Neural cell (in vitro differentiated cells): Measurements from ENCODE around the gene DAGLA.

Experiments used
- EZH2 ChIP-seq: fragments of 200-600, 300-800 bp; shearing (Covaris generic), sonication (generic); IDR thresholded peaks from 2 replicates; pipeline ENCODE4 v1.6.1; 2014; ENCODE audit warnings: antibody characterized with exemption, low read length, borderline replicate concordance, mild to moderate bottlenecking; ENCODE audit not compliant: insufficient read depth, poor library complexity, severe bottlenecking
- POLR2AphosphoS5 ChIP-seq: IDR thresholded peaks from 2 replicates; pipeline ENCODE4 v1.6.1; 2012
- SMC3 ChIP-seq: fragments of 450-650 bp; conservative IDR thresholded peaks from 2 replicates; pipeline ENCODE4 v1.6.1; 2014; ENCODE audit warnings: antibody characterized with exemption, mild to moderate bottlenecking, moderate library complexity; ENCODE audit not compliant: poor library complexity
- TF ChIP-seq, protein P1 (sequence below): fragments of 450-650 bp; IDR thresholded peaks from 2 replicates; pipeline ENCODE4 v1.5.1; 2014; ENCODE audit warnings: antibody characterized with exemption, mild to moderate bottlenecking, moderate library complexity; ENCODE audit not compliant: poor library complexity, severe bottlenecking

GRCh38 chr11:61752925-61753521 is 72.8 kb downstream of the DAGLA start:
- TF ChIP-seq, protein P1, sequence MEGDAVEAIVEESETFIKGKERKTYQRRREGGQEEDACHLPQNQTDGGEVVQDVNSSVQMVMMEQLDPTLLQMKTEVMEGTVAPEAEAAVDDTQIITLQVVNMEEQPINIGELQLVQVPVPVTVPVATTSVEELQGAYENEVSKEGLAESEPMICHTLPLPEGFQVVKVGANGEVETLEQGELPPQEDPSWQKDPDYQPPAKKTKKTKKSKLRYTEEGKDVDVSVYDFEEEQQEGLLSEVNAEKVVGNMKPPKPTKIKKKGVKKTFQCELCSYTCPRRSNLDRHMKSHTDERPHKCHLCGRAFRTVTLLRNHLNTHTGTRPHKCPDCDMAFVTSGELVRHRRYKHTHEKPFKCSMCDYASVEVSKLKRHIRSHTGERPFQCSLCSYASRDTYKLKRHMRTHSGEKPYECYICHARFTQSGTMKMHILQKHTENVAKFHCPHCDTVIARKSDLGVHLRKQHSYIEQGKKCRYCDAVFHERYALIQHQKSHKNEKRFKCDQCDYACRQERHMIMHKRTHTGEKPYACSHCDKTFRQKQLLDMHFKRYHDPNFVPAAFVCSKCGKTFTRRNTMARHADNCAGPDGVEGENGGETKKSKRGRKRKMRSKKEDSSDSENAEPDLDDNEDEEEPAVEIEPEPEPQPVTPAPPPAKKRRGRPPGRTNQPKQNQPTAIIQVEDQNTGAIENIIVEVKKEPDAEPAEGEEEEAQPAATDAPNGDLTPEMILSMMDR: no peak
- TF ChIP-seq EZH2 (no peak), POLR2AphosphoS5 (no peak), SMC3 (no peak)
